Naive thymus-derived CD4-positive, alpha-beta T cell (primary cell): ENCODE measurements around the gene MTNR1A. TPM values are rescaled to one million over a fixed set of nuclear protein-coding genes. Genes with fewer than 3 reads are reported as not detected.

Source experiments
- ATAC-seq: fragments of 150-1000 bp; cut with Tn5 transposase; 2 replicates; pipeline ENCODE4 v1.10.0; 2021; ENCODE audit warnings: mild to moderate bottlenecking, moderate library complexity
- CTCF ChIA-PET: fragments of 350-600 bp; sonication (Branson Sonifier 250); formaldehyde crosslinking; loops from one replicate; lab custom pipeline; 2021; ENCODE audit warnings: antibody characterized with exemption; lab: Charles Lee
- POLR2A ChIA-PET: fragments of 350-600 bp; sonication (Branson Sonifier 250); formaldehyde crosslinking; loops from one replicate; lab custom pipeline; 2021; ENCODE audit warnings: antibody characterized with exemption, inconsistent platforms; lab: Charles Lee
- DNase-seq, 9 donors: peaks; one replicate each; pipeline versions ENCODE4 v3.0.0 to v3.0.0-alpha.2; 2020 to 2022; ENCODE audit warnings: mixed read lengths in 1 of 9
- H3K27ac ChIP-seq: one replicate; pipeline ENCODE4 v1.7.0; 2013; ENCODE audit warnings: mild to moderate bottlenecking, low read depth, low read length, moderate library complexity
- H3K27me3 ChIP-seq, 2 donors: one replicate each; pipeline ENCODE4 v1.7.0; 2013; ENCODE audit warnings: low read length in 2 of 2, mild to moderate bottlenecking in 2 of 2, moderate library complexity in 2 of 2; ENCODE audit not compliant: control insufficient read depth in 2 of 2, insufficient read depth in 2 of 2
- H3K36me3 ChIP-seq, 3 experiments: 1 replicate in 2 of 3; 2 replicates in 1 of 3; pipeline ENCODE4 v1.7.0; 2013; ENCODE audit warnings: low read length in 3 of 3, mild to moderate bottlenecking in 3 of 3, moderate library complexity in 1 of 3; ENCODE audit not compliant: insufficient read depth in 3 of 3, control insufficient read depth in 2 of 3
- H3K4me1 ChIP-seq, 2 donors: one replicate each; pipeline ENCODE4 v1.7.0; 2013; ENCODE audit warnings: low read length in 2 of 2, mild to moderate bottlenecking in 2 of 2, moderate library complexity in 1 of 2; ENCODE audit not compliant: control insufficient read depth in 2 of 2, insufficient read depth in 2 of 2
- H3K4me3 ChIP-seq: 2 replicates; pipeline ENCODE4 v1.7.0; 2013; ENCODE audit warnings: mild to moderate bottlenecking, low read length
- H3K9me3 ChIP-seq, 3 experiments: 1 replicate in 2 of 3; 2 replicates in 1 of 3; pipeline ENCODE4 v1.7.0; 2013; ENCODE audit warnings: low read length in 3 of 3; ENCODE audit not compliant: control insufficient read depth in 2 of 3
- H3K27ac Mint-ChIP-seq, 9 donors: one replicate each; pipeline ENCODE4 v1.8.0; 2020 to 2022; ENCODE audit warnings: mixed read lengths in 9 of 9, mild to moderate bottlenecking in 8 of 9, moderate library complexity in 5 of 9, inconsistent platforms in 2 of 9
- H3K27me3 Mint-ChIP-seq, 5 donors: one replicate each; pipeline ENCODE4 v1.8.0; 2021 to 2022; ENCODE audit warnings: mixed read lengths in 5 of 5, mild to moderate bottlenecking in 1 of 5
- H3K36me3 Mint-ChIP-seq, 5 donors: one replicate each; pipeline ENCODE4 v1.8.0; 2020 to 2022; ENCODE audit warnings: mixed read lengths in 5 of 5, mild to moderate bottlenecking in 3 of 5, inconsistent platforms in 1 of 5
- H3K4me1 Mint-ChIP-seq, 7 donors: one replicate each; pipeline ENCODE4 v1.8.0; 2020 to 2022; ENCODE audit warnings: mixed read lengths in 7 of 7, mild to moderate bottlenecking in 3 of 7, inconsistent platforms in 1 of 7
- H3K4me3 Mint-ChIP-seq, 10 donors: one replicate each; pipeline ENCODE4 v1.8.0; 2020 to 2022; ENCODE audit warnings: mild to moderate bottlenecking in 10 of 10, mixed read lengths in 10 of 10, moderate library complexity in 6 of 10, inconsistent platforms in 2 of 10
- H3K9me3 Mint-ChIP-seq, 11 donors: one replicate each; pipeline ENCODE4 v1.8.0; 2020 to 2022; ENCODE audit warnings: mixed read lengths in 11 of 11, mild to moderate bottlenecking in 4 of 11, inconsistent platforms in 1 of 11, moderate library complexity in 1 of 11
- intact Hi-C, 2 donors: fragments of 100-400 bp; cut with micrococcal nuclease; formaldehyde crosslinking; loops; one replicate each; pipeline ENCODE4 v1.15.1; 2023
- polyA plus RNA-seq, 2 donors: library from polyadenylated mRNA; unstranded; fragments of 300-500 nt; fragmentation: Illumina TruSeq; gene quantifications; one replicate each; pipeline ENCODE4 v1.2.3, GENCODE V29; 2021
- total RNA-seq, 6 experiments: library from RNA in 5 of 6; stranded (reverse) in 5 of 6; gene quantifications; 1 replicate in 5 of 6; 2 replicates in 1 of 6; pipeline ENCODE4 v1.2.3 and lab custom pipeline; 2021 to 2026

MTNR1A gene
- total and polyA plus RNA-seq, 7 experiments from 2014 or later, result not detected

GRCh38 chr4:186569533-186570192, 14.3 kb upstream of the MTNR1A start:
- no peaks in the 10 kb centered on the region for H3K4me1 ChIP-seq
- ATAC-seq (no peak), DNase-seq (no peak)
- no peak overlapping the region for H3K4me3 Mint-ChIP-seq
- ChIA-PET CTCF (no interaction called here), POLR2A (no interaction called here)
- H3K27me3 ChIP-seq, result no peaks in the 10 kb centered on the region
- no peak overlapping the region for H3K27ac Mint-ChIP-seq
- H3K27ac ChIP-seq, result no peak overlapping the region
- H3K4me3 ChIP-seq, result no peak overlapping the region
- no peaks in the 10 kb centered on the region for H3K4me1 Mint-ChIP-seq
- H3K36me3 Mint-ChIP-seq, result no peaks in the 10 kb centered on the region
- peaks cover 0 to 3% (median 0%) of the 10 kb centered on the region in 11 donors for H3K9me3 Mint-ChIP-seq
- no peaks in the 10 kb centered on the region for H3K36me3 ChIP-seq
- H3K9me3 ChIP-seq, result no peaks in the 10 kb centered on the region
- peaks cover 0 to 11% (median 4%) of the 10 kb centered on the region in 5 donors for H3K27me3 Mint-ChIP-seq
- intact Hi-C loops, result no loop called here

GRCh38 chr4:186566068-186566467, 10.7 kb upstream of the MTNR1A start:
- Mint-ChIP-seq H3K36me3 (no peaks in the 10 kb centered on the region), H3K27ac (no peak overlapping the region), H3K9me3 (peaks cover 0 to 6% (median 0%) of the 10 kb centered on the region in 11 donors), H3K4me1 (no peaks in the 10 kb centered on the region), H3K27me3 (peaks cover 0 to 11% (median 4%) of the 10 kb centered on the region in 5 donors), H3K4me3 (no peak overlapping the region)
- ATAC-seq (no peak), DNase-seq (no peak)
- CTCF ChIA-PET, result no interaction called here
- no peak overlapping the region for H3K27ac ChIP-seq
- H3K4me1 ChIP-seq, result no peaks in the 10 kb centered on the region
- H3K9me3 ChIP-seq, result no peaks in the 10 kb centered on the region
- no peaks in the 10 kb centered on the region for H3K27me3 ChIP-seq
- no peaks in the 10 kb centered on the region for H3K36me3 ChIP-seq
- no peak overlapping the region for H3K4me3 ChIP-seq
- POLR2A ChIA-PET, result no interaction called here
- intact Hi-C loops, result no loop called here

- no peaks in the 10 kb centered on the region for H3K4me1 Mint-ChIP-seq
- intact Hi-C loops, result no loop called here
- Histone ChIP-seq H3K9me3 (no peaks in the 10 kb centered on the region), H3K27ac (no peak overlapping the region), H3K36me3 (no peaks in the 10 kb centered on the region), H3K4me1 (no peaks in the 10 kb centered on the region), H3K4me3 (no peak overlapping the region), H3K27me3 (no peaks in the 10 kb centered on the region)
- ATAC-seq (no peak), DNase-seq (no peak)
- ChIA-PET CTCF (no interaction called here), POLR2A (no interaction called here)
- no peak overlapping the region for H3K27ac Mint-ChIP-seq
- H3K4me3 Mint-ChIP-seq, result no peak overlapping the region
- H3K9me3 Mint-ChIP-seq, result peaks cover 0 to 9% (median 3%) of the 10 kb centered on the region in 11 donors
- H3K36me3 Mint-ChIP-seq, result no peaks in the 10 kb centered on the region
- peaks cover 0 to 11% (median 4%) of the 10 kb centered on the region in 5 donors for H3K27me3 Mint-ChIP-seq
Measured at GRCh38 chr4:186563761-186564160, 8.4 kb upstream of the MTNR1A start.

GRCh38 chr4:186561748-186562147, 6.4 kb upstream of the MTNR1A start:
- Histone ChIP-seq H3K4me3 (no peak overlapping the region), H3K27me3 (no peaks in the 10 kb centered on the region), H3K9me3 (no peaks in the 10 kb centered on the region), H3K27ac (no peak overlapping the region), H3K36me3 (no peaks in the 10 kb centered on the region), H3K4me1 (no peaks in the 10 kb centered on the region)
- H3K4me1 Mint-ChIP-seq, result no peaks in the 10 kb centered on the region
- peaks cover 0 to 9% (median 3%) of the 10 kb centered on the region in 11 donors for H3K9me3 Mint-ChIP-seq
- ATAC-seq, result no peak
- intact Hi-C loops, result no loop called here
- DNase-seq, result no peak
- no peak overlapping the region for H3K27ac Mint-ChIP-seq
- ChIA-PET POLR2A (no interaction called here), CTCF (no interaction called here)
- H3K4me3 Mint-ChIP-seq, result no peak overlapping the region
- H3K36me3 Mint-ChIP-seq, result no peaks in the 10 kb centered on the region
- peaks cover 0 to 11% (median 4%) of the 10 kb centered on the region in 5 donors for H3K27me3 Mint-ChIP-seq

- Histone ChIP-seq H3K36me3 (no peaks in the 10 kb centered on the region), H3K4me1 (no peaks in the 10 kb centered on the region), H3K27ac (no peak overlapping the region), H3K27me3 (no peaks in the 10 kb centered on the region), H3K9me3 (no peaks in the 10 kb centered on the region), H3K4me3 (no peak overlapping the region)
- Mint-ChIP-seq H3K4me1 (peaks cover 0 to 3% (median 0%) of the 10 kb centered on the region in 7 donors), H3K27ac (no peak overlapping the region), H3K27me3 (peaks cover 4 to 11% (median 5%) of the 10 kb centered on the region in 5 donors), H3K36me3 (peaks cover 0 to 4% (median 0%) of the 10 kb centered on the region in 5 donors), H3K4me3 (no peak overlapping the region), H3K9me3 (peaks cover 0 to 12% (median 3%) of the 10 kb centered on the region in 11 donors)
- POLR2A ChIA-PET, result no interaction called here
- CTCF ChIA-PET, result no interaction called here
- intact Hi-C loops, result no loop called here
- no peak for DNase-seq
- ATAC-seq, result no peak
Measured at GRCh38 chr4:186560647-186561046, 5.3 kb upstream of the MTNR1A start.

GRCh38 chr4:186557486-186557885, 2.1 kb upstream of the MTNR1A start:
- H3K27me3 Mint-ChIP-seq, result peaks cover 17 to 24% (median 22%) of the 10 kb centered on the region in 5 donors
- CTCF ChIA-PET, result no interaction called here
- POLR2A ChIA-PET, result no interaction called here
- Histone ChIP-seq H3K27me3 (no peaks in the 10 kb centered on the region), H3K4me3 (no peak overlapping the region), H3K27ac (no peak overlapping the region), H3K9me3 (no peaks in the 10 kb centered on the region), H3K36me3 (no peaks in the 10 kb centered on the region), H3K4me1 (no peaks in the 10 kb centered on the region)
- peaks cover 0 to 3% (median 0%) of the 10 kb centered on the region in 7 donors for H3K4me1 Mint-ChIP-seq
- intact Hi-C loops, result no loop called here
- H3K36me3 Mint-ChIP-seq, result peaks cover 0 to 4% (median 0%) of the 10 kb centered on the region in 5 donors
- H3K4me3 Mint-ChIP-seq, result no peak overlapping the region
- no peak for DNase-seq
- no peak for ATAC-seq
- no peak overlapping the region for H3K27ac Mint-ChIP-seq
- peaks cover 0 to 12% (median 2%) of the 10 kb centered on the region in 11 donors for H3K9me3 Mint-ChIP-seq

- ChIA-PET POLR2A (no interaction called here), CTCF (no interaction called here)
- Histone ChIP-seq H3K27me3 (no peaks in the 10 kb centered on the region), H3K4me1 (no peaks in the 10 kb centered on the region), H3K36me3 (no peaks in the 10 kb centered on the region), H3K9me3 (no peaks in the 10 kb centered on the region), H3K27ac (no peak overlapping the region), H3K4me3 (no peak overlapping the region)
- no peak overlapping the region for H3K27ac Mint-ChIP-seq
- peaks cover 0 to 4% (median 0%) of the 10 kb centered on the region in 5 donors for H3K36me3 Mint-ChIP-seq
- no peak for ATAC-seq
- peaks cover 17 to 26% (median 23%) of the 10 kb centered on the region in 5 donors for H3K27me3 Mint-ChIP-seq
- no peak overlapping the region for H3K4me3 Mint-ChIP-seq
- intact Hi-C loops, result no loop called here
- peaks cover 0 to 3% (median 0%) of the 10 kb centered on the region in 7 donors for H3K4me1 Mint-ChIP-seq
- DNase-seq, result no peak
- H3K9me3 Mint-ChIP-seq, result peaks cover 0 to 12% (median 2%) of the 10 kb centered on the region in 11 donors
Measured at GRCh38 chr4:186557061-186557460, 1.7 kb upstream of the MTNR1A start.
